NCI-H1092 (cell line): ENCODE measurements around the gene PLPP2.
"Not testable (repeated sequence)": the region's sequence is repeated elsewhere in the genome, so short reads cannot be mapped to it uniquely, and the experiment has no call there.

Source experiments
- DNase-seq: peaks from one replicate; lab custom pipeline; 2025; lab: John Stamatoyannopoulos, UW

PLPP2 gene

DNA sequence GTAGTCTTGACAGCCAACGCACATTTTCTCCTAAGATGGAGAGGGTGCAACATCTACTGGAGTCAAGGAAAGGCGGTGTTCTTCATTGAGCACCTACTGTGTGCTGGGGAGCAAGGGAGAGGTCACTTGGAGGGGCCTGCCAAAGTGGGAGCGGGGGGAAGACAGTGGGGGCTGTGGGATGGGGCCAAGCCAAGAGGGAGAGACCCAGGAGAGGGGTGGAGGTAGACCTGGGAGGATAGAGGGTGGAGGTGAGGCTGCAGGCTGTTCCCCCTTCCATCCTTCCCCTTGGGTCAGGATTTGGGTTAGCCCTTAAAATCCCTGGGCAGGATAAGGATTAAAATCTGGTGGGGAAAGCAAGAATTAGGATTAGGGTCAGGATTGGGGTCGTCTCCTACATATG is 1.7 kb upstream of the PLPP2 start:
- no peak for DNase-seq

DNA sequence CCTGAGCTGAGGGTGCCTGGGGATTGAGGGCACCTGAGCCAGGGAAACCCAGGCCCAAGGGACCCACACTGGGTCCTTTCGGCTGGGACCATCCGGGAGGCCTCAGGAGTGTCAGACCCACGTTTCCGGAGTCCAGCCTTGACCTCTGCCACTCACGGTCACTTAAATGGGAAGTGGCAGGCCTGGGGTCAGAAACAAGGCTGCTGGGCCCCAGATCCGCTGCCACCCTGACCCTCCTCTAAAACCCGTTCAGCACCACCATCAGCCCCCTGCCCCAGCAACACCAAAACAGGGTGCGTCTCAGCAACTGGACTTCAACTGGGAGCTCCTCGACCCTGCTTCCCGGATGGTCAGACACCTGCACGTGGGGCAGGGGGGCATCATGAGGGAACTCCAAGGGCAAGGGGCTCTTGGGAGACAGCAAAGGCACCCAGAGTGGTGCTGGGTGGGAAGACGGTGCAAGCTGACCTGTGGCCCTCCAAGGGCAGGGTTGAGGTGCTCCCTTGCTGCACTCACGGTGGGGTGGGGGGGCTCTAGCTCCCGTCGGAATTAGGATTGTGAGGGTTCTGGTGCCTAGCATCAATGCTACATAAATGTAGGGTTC is 1.2 kb upstream of the PLPP2 start:
- DNase-seq = no peak

DNA sequence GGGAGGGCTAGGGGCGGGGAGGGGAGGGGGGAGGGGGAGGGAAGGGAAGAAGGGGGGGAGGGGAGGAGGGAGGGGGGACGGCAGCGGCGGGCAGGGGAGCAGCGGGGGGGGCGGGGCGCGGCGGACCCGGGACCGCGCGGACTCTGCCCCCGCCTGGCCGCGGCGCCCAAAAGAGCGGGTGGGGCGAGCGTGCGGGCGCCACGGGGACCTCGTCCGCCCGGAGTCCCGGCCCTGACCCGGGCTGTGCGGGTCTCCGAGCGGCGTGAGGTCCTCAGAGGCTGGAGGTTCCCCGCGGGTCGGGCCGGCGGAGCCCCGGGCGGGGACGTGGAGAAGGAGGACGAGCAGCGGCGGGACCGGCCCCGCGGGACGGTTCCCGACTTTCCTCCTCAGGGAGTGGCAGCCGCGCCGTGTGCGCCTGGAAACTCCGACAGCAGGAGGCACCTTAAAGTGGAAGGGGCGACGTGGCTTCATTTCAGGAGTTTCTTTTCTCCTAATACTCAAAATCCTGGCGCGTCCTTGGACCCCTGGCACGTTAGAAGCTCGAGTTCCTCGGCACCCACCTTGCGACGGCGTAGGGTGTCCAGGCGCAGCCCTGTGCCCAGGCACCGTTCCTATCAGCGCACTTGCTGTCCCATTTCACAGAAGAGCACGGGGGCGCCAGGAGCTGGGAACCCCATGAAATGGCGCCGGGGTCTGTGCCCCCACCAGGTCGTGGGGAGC is 518 bp upstream of the PLPP2 start:
- no peak for DNase-seq

GRCh38 chr19:290372-291005 is 714 bp downstream of the PLPP2 start:
- no peak for DNase-seq

GRCh38 chr19:289651-290371 is 1.4 kb downstream of the PLPP2 start:
- DNase-seq = no peak

DNA sequence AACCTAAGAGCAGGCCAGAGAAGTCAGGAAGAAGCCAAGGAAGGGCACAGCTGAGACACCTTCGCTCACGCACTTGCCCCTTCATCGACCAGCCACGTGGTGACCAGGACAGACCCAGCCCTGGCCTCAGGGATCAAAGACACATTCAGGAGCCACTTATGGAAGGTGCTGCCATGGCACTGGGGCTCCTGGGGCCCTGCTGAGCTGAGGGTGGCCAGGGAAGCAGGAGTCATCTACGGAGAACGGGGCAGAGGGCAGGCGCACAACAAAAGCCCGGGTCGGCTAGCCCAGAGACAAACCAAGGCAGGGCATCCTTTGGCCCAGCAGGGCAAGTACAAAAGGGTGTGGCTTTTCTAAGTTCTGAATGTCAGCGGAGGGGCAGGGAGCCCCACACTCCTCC is 2.3 kb downstream of the PLPP2 start:
- no peak for DNase-seq

DNA sequence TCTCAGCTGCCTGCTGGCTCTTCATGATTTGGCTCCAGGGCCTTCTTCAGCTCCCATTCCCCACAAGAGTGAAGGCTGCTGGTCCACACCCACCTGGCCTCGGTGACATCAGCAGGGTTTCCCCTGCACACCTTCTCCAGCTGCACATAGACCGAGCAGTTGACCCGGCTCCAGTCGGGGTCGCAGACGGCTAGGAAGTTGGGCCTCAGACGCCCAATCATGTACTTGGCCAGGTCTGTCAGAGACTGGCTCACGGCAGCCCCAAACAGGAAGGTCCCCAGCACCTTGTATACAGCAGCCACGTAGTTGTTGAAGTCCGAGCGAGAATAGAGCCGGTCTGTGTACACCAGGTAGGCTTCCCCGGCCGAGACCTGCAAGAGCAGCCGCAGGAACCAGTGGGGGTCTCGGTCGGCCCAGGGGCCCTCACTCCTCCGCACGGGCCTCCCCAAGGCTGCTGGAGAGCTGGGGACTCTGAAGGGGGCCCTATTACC is 3.8 kb downstream of the PLPP2 start:
- DNase-seq = no peak

GRCh38 chr19:283395-283794 is 7.8 kb downstream of the PLPP2 start:
- no peak for DNase-seq

DNA sequence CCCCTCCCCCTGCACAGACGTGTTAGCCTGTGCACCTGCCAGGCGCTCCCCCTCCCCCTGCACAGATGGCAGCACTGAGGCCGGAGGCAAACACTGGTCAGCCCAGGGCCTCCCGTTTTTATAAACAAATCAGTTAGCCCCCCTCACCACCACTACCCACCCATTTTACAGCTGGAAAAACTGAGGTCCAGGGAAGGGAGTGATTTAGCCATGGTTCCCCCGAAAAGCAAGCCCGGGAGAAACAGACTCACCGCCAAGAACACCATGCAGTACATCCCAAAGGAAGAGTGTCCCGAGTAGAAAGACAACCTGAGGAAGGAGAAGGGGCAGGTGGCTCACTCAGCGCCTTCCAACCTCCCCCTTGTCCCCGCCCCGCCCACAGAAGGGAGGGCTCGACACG is 8.7 kb downstream of the PLPP2 start:
- DNase-seq = no peak

GRCh38 chr19:281992-282391 is 9.2 kb downstream of the PLPP2 start:
- DNase-seq = no peak

DNA sequence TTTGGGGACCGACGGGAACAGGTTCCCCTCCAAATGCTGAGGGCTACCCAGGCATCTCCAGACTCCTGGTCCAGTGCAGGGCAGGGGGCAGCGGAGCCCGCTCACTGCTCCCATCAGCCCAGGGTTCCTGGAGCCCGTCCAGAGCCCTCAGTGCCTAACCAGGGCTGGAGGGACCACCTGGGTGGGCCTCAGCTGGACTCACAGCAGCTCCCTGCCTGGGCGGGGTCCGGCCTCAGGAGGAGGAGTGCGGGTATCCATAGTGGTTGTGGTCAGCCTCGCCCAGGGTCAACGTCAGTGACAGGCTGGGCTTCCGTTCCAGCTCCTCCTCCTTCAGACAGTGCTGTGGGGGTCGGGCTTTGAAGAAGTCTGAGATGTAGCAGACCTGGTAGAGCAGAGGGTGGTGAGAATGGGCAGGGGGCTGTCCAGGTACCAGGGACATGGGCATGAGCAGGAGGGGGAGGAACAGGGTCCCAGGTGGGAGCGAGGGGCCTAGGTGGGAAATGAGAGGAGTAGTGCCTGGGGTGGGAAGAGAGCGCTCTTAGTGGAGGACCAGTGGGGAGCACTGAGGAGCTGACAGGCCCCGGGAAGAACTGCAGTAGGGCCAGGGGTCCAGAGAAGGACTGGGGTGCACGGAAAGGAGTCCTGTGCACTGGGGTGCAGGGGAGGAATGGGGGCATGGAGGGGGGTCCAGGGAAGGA is 9.9 kb downstream of the PLPP2 start:
- no peak for DNase-seq

DNA sequence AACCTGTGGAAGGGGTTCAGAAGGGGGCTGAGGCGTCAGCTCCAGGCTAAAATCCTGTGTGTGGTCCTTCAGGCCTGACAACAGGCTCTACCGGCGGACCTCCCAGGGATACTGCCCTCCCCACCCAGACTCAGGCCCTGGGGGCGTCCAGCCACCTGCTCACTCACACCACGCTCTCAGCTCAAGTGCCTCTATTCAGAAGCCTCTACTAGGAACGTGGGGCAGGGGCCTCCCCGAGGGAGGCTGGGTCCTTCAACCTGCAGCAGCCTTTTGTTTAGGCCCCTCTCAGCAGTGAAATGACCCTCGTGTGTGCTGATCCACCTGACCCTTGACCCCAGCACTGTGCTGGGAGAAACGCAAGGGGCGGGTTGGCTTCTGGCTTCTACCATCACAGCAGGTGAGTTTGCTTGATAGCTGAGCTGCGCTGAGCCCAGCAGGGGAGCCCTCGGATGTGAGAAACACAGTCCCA is 10.6 kb downstream of the PLPP2 start:
- peak; percentile 80 for DNase-seq

GRCh38 chr19:279656-280055 is 11.5 kb downstream of the PLPP2 start:
- DNase-seq = no peak

DNA sequence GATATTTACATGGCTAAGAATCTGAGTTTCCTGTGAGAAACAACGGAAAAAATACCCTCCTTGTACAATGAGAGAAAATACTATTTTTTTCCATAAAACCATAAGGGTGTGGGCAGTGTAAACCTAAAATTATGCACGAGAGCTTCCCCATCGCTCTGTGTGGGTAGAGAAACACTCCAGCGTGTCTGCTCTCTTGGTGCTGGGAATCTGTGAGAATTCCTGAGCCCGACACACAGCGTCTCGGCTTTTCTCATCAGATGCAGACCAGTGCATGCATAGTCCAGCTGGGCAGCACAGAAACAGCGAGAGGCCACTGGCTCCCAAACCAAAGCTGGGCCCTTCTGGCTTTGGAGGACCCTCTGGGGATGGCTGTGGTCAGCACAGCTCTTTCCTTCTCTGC is 12.0 kb downstream of the PLPP2 start:
- DNase-seq = no peak

DNA sequence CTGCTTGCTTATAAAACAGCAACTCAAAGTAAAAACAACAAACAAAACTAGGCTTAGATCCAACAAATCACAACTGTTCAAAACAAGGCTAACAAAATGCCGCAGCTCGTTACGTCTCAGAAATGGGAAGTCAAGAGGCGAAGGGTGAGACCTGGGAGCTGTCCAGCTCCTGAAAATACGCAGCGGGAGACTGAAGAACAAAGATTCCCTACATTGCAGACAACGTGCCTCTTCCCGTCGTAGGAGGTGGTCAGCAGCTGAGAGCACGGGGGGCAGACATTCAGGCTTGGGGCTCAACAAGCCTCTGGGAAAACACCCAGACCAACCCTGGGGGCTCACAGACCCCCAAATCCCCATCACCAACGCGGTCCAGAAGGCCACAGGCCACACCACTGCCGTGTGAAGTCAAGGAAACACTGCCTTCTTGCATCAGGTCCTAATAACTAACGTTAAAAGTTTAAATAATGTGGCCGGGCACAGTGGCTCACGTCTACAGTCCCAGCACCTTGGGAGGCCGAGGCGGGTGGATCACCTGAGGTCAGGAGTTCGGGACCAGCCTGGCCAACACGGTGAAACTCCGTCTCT is 13.5 kb downstream of the PLPP2 start:
- no peak for DNase-seq

DNA sequence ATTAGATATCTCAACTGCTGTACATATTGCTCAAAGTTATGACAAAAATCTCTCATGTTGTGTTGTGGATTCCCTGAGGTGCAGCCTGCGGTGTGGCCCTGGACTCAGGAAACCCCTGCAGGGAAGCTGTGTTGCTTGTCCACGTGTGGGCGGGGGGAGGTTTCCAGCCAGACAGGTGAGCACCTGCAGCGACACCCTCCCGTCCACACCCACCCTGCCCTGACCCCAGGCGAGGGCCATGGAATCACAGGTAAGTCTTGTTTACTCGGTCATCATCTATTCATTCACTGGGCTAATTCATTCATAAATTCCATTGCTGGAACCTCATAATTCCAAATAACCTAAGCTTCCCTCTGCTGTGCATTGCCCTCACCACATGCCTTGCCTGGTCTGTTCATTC is 14.1 kb downstream of the PLPP2 start:
- no peak for DNase-seq

DNA sequence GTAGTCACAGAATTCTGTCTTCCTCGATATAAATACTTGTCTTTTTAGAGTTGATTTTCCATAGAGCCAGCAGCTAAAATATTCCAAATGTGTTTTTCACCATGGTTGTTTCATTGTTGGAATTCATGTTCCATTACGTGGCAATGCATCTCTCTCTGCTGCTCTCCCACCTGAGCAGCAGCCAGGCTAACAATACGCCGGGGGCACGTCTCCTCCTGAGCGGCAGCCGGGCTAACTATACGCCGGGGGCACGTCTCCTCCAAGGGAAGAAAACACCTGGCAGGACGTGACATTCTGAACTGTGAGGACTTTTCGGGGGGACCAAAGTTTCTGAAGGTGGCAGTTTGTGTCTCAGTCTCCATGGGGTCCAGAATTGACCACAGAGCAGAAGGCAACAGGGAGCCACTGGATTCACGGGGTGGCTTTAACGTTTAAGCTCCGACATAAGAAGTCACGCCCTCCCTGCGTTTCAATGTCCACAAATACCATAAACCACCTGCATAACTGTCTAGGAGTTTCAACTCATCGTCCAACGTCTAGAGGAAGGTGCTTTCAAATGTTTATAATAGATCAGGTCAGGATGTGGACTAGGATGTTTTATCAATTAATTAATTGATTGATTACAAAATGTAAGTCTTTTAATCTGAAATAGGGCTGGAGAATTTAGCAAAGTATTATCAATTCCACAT is 15.1 kb downstream of the PLPP2 start:
- DNase-seq = no peak

GRCh38 chr19:275000-275399 is 16.2 kb downstream of the PLPP2 start:
- DNase-seq = no peak

GRCh38 chr19:273393-273792 is 17.8 kb downstream of the PLPP2 start:
- no peak for DNase-seq

GRCh38 chr19:271856-272255 is 19.3 kb downstream of the PLPP2 start:
- no peak for DNase-seq

GRCh38 chr19:270766-271318 is 20.4 kb downstream of the PLPP2 start:
- not testable (repeated sequence) for DNase-seq
